B cell (primary cell): ENCODE measurements around the gene FKBP11. TPM values are rescaled to one million over a fixed set of nuclear protein-coding genes. Genes with fewer than 3 reads are reported as not detected.

ENCODE experiments used
- ATAC-seq: fragments of 200-7000 bp; cut with Tn5 transposase; one replicate; pipeline ENCODE4 v1.10.0; 2021; ENCODE audit warnings: low read depth, mild to moderate bottlenecking, moderate number of reproducible peaks, moderate library complexity
- CTCF ChIA-PET: fragments of 350-600 bp; sonication (Branson Sonifier 250); formaldehyde crosslinking; loops from one replicate; lab custom pipeline; 2021; ENCODE audit warnings: antibody characterized with exemption, inconsistent platforms; lab: Charles Lee
- POLR2A ChIA-PET: fragments of 350-600 bp; sonication (Branson Sonifier 250); formaldehyde crosslinking; loops from one replicate; lab custom pipeline; 2021; ENCODE audit warnings: antibody characterized with exemption; lab: Charles Lee
- DNase-seq: peaks from one replicate; pipeline ENCODE4 v3.0.0; 2013
- H2AFZ ChIP-seq: 2 replicates; pipeline ENCODE4 v1.6.1; 2012; ENCODE audit warnings: mild to moderate bottlenecking, low read depth, low read length; ENCODE audit not compliant: insufficient read depth, poor library complexity, severe bottlenecking
- H3K27ac ChIP-seq, 2 donors: 1 replicate in 1 of 2; 2 replicates in 1 of 2; pipeline ENCODE4 v1.5.1; 2012 to 2013; ENCODE audit warnings: low read length in 2 of 2, mild to moderate bottlenecking in 2 of 2, moderate library complexity in 1 of 2
- H3K27me3 ChIP-seq, 4 experiments: fragments of 200-600 bp in 1 of 4; sonication (generic) in 1 of 4; replicated peaks in 1 of 4; 1 replicate in 2 of 4; 2 replicates in 2 of 4; pipeline versions ENCODE4 v1.6.1 to v1.7.0; 2013 to 2016; ENCODE audit warnings: low read length in 3 of 4, mild to moderate bottlenecking in 2 of 4, mixed read lengths in 1 of 4, moderate library complexity in 1 of 4; ENCODE audit not compliant: insufficient read depth in 4 of 4, control insufficient read depth in 3 of 4; ENCODE audit errors: control extremely low read depth in 1 of 4
- H3K36me3 ChIP-seq, 2 experiments: replicated peaks in 1 of 2; 1 replicate in 1 of 2; 2 replicates in 1 of 2; pipeline versions ENCODE4 v1.6.1 to v1.7.1; 2013; ENCODE audit warnings: low read length in 1 of 2; ENCODE audit not compliant: insufficient read depth in 2 of 2, control insufficient read depth in 1 of 2; ENCODE audit errors: control extremely low read depth in 1 of 2, extremely low read depth in 1 of 2
- H3K4me1 ChIP-seq, 2 donors: fragments of 200-600 bp in 1 of 2; sonication (generic) in 1 of 2; 1 replicate in 1 of 2; 2 replicates in 1 of 2; pipeline versions ENCODE4 v1.5.1 to v1.6.1; 2013 to 2017; ENCODE audit warnings: low read length in 2 of 2; ENCODE audit not compliant: control insufficient read depth in 2 of 2, insufficient read depth in 2 of 2
- H3K4me2 ChIP-seq: replicated peaks from 2 replicates; pipeline ENCODE3; 2012; ENCODE audit warnings: mild to moderate bottlenecking, low read depth, low read length; ENCODE audit not compliant: poor library complexity, severe bottlenecking
- H3K4me3 ChIP-seq, 5 experiments: fragments of 200-600 bp in 1 of 5; sonication (generic) in 1 of 5; 1 replicate in 3 of 5; 2 replicates in 2 of 5; pipeline versions ENCODE4 v1.5.1 to v1.7.0; 2011 to 2016; ENCODE audit warnings: low read length in 4 of 5, mild to moderate bottlenecking in 4 of 5, low read depth in 2 of 5, control low read depth in 1 of 5, moderate library complexity in 1 of 5; ENCODE audit not compliant: insufficient read depth in 1 of 5; ENCODE audit errors: control extremely low read depth in 1 of 5, extremely low read depth in 1 of 5
- H3K79me2 ChIP-seq: fragments of 200-600 bp; sonication (generic); one replicate; pipeline ENCODE4 v1.6.0; 2016; ENCODE audit warnings: low read length; ENCODE audit not compliant: control insufficient read depth, insufficient read depth
- H3K9ac ChIP-seq: fragments of 200-600 bp; sonication (generic); 2 replicates; pipeline ENCODE4 v1.6.1; 2017; ENCODE audit warnings: mild to moderate bottlenecking, low read length, moderate library complexity
- H3K9me3 ChIP-seq, 3 donors: one replicate each; pipeline versions ENCODE4 v1.6.1 to v1.7.1; 2013; ENCODE audit warnings: low read length in 2 of 3; ENCODE audit not compliant: control insufficient read depth in 2 of 3, insufficient read depth in 1 of 3; ENCODE audit errors: control extremely low read depth in 1 of 3
- H4K20me1 ChIP-seq: 2 replicates; pipeline ENCODE4 v1.6.0; 2012; ENCODE audit warnings: mild to moderate bottlenecking, low read length; ENCODE audit not compliant: insufficient read depth, control insufficient read depth, poor library complexity, severe bottlenecking
- H3K27ac Mint-ChIP-seq: one replicate; pipeline ENCODE4 v1.8.0; 2021; ENCODE audit warnings: mixed read lengths
- H3K27me3 Mint-ChIP-seq: one replicate; pipeline ENCODE4 v1.8.0; 2021; ENCODE audit warnings: mixed read lengths
- H3K4me1 Mint-ChIP-seq: one replicate; pipeline ENCODE4 v1.8.0; 2021; ENCODE audit warnings: mixed read lengths
- H3K4me3 Mint-ChIP-seq: one replicate; pipeline ENCODE4 v1.8.0; 2021; ENCODE audit warnings: mixed read lengths
- H3K9me3 Mint-ChIP-seq: one replicate; pipeline ENCODE4 v1.8.0; 2022; ENCODE audit warnings: mixed read lengths; ENCODE audit not compliant: insufficient read depth
- CTCF ChIP-seq: fragments of 200-600 bp; IDR thresholded peaks from one replicate; pipeline ENCODE4 v1.8.0; 2022; ENCODE audit warnings: antibody characterized with exemption, mild to moderate bottlenecking
- EZH2 ChIP-seq: IDR thresholded peaks from 2 replicates; pipeline ENCODE4 v1.6.1; 2012; ENCODE audit warnings: borderline replicate concordance, low read depth, mild to moderate bottlenecking, moderate library complexity, low read length; ENCODE audit not compliant: insufficient read depth, poor library complexity, severe bottlenecking
- WGBS: methylation state at CpG from one replicate; pipeline ENCODE4 v1.1.5; 2013; ENCODE audit warnings: missing lambda C conversion rate; ENCODE audit not compliant: insufficient coverage; 5-methylcytosine and 5-hydroxymethylcytosine counted together
- intact Hi-C: fragments of 100-400 bp; cut with micrococcal nuclease; formaldehyde crosslinking; loops from one replicate; pipeline ENCODE4 v1.10.0; 2022
- polyA plus RNA-seq: library from polyadenylated mRNA; depleted of rRNA; stranded (reverse); fragments of >200 nt; gene quantifications from 2 replicates; pipeline ENCODE4 v1.2.3, GENCODE V29; 2012
- total RNA-seq, 2 donors: library from RNA; stranded (reverse); fragments of 120-200 nt in 1 of 2; gene quantifications; 1 replicate in 1 of 2; 2 replicates in 1 of 2; pipeline versions ENCODE4 v1.2.3 to v1.2.4, GENCODE V29; 2013 to 2022

FKBP11 gene
- total and polyA plus RNA-seq, 2 donors (not counting 1 experiment from before 2014, with no cell fraction given), result 26.7 to 52.5 TPM

- POLR2A ChIA-PET, result no interaction called here
- DNase-seq, result no peak
- Histone ChIP-seq H3K36me3 (peaks cover 2 to 6% of the 10 kb centered on the region in 2 experiments), H3K4me3 (no peak overlapping the region), H3K27ac (no peak overlapping the region), H2AFZ (no peak overlapping the region), H4K20me1 (peaks cover 55% of the 10 kb centered on the region), H3K4me2 (no peak overlapping the region), H3K9ac (no peak overlapping the region), H3K79me2 (peaks cover 59% of the 10 kb centered on the region), H3K9me3 (no peaks in the 10 kb centered on the region), H3K4me1 (no peaks in the 10 kb centered on the region), H3K27me3 (no peaks in the 10 kb centered on the region)
- H3K27ac Mint-ChIP-seq, result no peak overlapping the region
- ATAC-seq, result no peak
- TF ChIP-seq EZH2 (no peak), CTCF (no peak)
- H3K4me3 Mint-ChIP-seq, result no peak overlapping the region
- 95% methylated on average over 5 of the region's 6 CpGs for WGBS
- intact Hi-C loops, result no loop called here
- H3K9me3 Mint-ChIP-seq, result no peaks in the 10 kb centered on the region
- H3K4me1 Mint-ChIP-seq, result peaks cover 5% of the 10 kb centered on the region
- no peaks in the 10 kb centered on the region for H3K27me3 Mint-ChIP-seq
- CTCF ChIA-PET, result interaction anchor here (1.4 kb wide), 1 partner anchor 11 kb away, joined by 11 read pairs; no protein-coding TSS in a partner anchor
These were observed 21.7 kb upstream of the FKBP11 start for GRCh38 chr12:48946943-48947342.

GRCh38 chr12:48946205-48946604 lies 20.9 kb upstream of the FKBP11 start:
- ChIA-PET CTCF (interaction anchor here (0.7 to 1.4 kb wide), 2 partner anchors 10 to 13 kb away, joined by 3 to 11 read pairs; no protein-coding TSS in a partner anchor), POLR2A (no interaction called here)
- Histone ChIP-seq H3K9ac (no peak overlapping the region), H3K27me3 (no peaks in the 10 kb centered on the region), H3K36me3 (peaks cover 2 to 7% of the 10 kb centered on the region in 2 experiments), H3K27ac (no peak overlapping the region), H3K4me1 (no peaks in the 10 kb centered on the region), H3K9me3 (no peaks in the 10 kb centered on the region), H3K4me3 (no peak overlapping the region), H4K20me1 (peaks cover 48% of the 10 kb centered on the region), H3K79me2 (peaks cover 51% of the 10 kb centered on the region), H2AFZ (no peak overlapping the region), H3K4me2 (no peak overlapping the region)
- intact Hi-C loops, result no loop called here
- Mint-ChIP-seq H3K4me3 (no peak overlapping the region), H3K27me3 (no peaks in the 10 kb centered on the region), H3K9me3 (no peaks in the 10 kb centered on the region), H3K27ac (no peak overlapping the region), H3K4me1 (peaks cover 5% of the 10 kb centered on the region)
- no peak for DNase-seq
- TF ChIP-seq EZH2, result no peak
- no peak for TF ChIP-seq CTCF
- no peak for ATAC-seq
